KG1 (cell line): ENCODE results near the gene POLA1.
"Not testable (repeated sequence)": the region's sequence is repeated elsewhere in the genome, so short reads cannot be mapped to it uniquely, and the experiment has no call there.

Experiments used
- DNase-seq: peaks from one replicate; lab custom pipeline; 2025; lab: John Stamatoyannopoulos, UW

Gene POLA1

DNA sequence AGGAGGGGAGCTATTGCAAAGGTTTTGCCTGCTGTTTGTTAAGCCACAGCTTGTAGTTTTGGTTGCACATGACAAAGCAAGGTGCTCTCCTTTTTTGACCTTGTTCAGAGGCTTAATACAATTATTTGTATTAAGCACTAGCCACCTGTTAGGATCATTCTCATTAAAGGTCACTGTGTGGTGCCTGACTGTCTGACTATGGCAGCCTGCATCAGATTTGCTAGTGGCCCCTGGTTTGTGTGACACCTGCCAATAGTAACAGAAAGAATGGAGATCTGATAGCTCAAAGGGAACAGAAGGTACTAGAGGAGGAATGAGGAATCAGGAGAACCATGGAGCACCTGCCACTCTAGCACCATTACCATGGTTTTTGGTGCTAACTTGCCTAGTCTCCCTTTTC is 102.5 kb downstream of the POLA1 start:
- no peak for DNase-seq

DNA sequence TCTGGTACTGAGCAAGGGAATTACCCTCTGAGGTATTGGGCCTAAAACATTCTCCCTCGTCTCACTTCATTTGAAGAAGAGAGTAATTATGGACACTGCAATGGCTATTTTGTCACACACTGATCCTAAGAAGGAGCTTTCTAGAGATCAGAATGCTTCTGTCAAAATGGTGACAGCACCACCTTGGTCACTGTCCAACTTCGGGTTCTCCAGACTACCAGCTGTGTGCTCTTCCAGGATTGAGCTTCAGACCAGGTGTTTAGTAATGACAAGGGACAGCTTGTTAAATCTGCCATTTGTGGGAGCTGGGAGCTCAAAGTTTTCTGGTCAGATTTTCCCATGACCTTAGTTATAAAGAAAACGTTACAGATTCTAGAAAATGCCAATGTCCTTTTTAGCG is 105.4 kb downstream of the POLA1 start:
- no peak for DNase-seq

DNA sequence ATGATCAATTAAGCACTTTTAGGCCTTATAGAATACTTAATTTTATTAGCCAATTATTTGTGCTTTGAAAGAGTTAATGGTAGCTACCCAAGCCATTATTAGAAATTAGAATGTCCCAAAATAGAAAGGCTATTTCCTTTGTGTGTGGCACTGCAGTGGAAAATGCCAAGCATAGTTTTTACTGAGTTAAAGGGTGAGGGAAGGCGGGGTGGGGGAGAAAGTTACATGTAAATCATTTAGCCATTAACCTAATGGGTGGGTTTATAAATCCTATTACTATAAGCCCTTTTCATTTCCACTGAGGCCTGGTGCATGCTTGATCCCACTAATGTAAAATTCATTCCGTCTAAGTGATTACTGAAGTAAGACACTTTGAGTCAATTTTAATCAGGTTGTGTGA is 105.8 kb downstream of the POLA1 start:
- no peak for DNase-seq

DNA sequence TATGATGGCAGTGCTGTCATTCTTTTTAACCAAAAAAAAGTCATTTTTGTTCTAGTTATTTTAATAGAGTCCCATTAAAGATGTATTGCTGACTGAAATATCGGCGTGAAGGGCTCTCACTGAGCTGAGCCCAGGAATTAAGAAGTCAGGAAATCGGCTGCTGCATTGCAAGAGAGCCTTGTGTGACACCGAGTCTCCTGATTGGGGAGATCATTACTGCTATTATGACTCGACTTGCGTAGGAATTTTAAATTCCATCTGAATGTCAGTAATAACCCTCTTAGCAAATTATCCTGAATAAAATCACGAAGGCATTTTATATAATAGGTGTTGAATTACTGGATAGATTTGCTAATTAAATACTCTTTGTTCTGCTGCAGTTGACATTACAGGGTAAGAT is 111.5 kb downstream of the POLA1 start:
- DNase-seq, result no peak

DNA sequence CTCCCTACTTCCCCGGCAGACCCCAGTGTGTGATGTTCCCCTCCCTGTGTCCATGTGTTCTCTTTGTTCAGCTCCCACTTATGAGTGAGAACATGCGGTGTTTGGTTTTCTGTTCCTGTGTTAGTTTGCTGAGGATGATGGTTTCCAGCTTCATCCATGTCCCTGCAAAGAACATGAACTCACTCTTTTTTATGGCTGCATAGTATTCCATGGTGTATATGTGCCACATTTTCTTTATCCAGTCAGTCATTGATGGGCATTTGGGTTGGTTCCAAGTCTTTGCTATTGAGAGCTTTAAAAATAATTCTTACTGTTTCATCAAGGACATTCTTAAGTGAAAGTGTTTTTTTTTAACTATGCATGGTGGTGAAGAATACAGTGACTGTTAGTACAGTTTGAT is 126.1 kb downstream of the POLA1 start:
- DNase-seq, result not testable (repeated sequence)

DNA sequence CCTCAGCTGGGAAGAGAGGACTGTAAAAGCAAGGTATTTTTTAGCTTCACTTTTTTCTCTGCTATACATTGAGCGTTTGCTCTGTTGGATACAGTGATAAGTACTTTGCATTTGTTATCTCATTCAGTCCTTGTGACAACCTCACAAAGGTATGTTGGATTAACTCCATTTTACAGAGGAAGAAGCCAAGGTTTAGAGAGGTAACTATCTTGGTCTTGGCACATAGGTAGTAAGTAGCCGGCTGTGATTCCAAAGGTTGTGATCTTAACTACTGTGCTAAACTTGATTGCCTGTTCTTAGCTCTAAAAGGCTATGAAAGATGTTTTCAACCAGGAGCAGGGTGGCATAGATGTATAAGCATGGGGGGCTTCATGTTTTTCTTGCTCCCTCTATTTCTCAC is 134.4 kb downstream of the POLA1 start:
- no peak for DNase-seq

DNA sequence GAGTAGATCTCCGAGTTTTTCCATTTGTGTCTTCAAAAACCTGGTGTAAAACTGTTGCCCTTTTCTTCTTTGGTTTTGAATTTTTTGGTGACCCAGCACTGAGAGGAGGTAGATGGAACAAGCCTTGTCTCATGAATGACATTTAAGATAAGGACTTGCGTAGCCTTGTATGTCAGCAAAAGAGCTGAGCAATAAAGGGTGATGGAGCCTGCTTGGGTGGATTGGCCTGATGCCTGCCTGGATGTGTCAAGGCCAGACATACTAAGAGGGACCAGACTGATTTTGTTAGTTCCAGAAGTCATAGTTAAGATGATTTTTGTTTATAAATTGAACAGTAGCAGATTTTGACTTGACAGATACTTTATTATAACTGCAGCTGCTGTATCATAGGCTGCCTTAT is 134.9 kb downstream of the POLA1 start:
- no peak for DNase-seq

DNA sequence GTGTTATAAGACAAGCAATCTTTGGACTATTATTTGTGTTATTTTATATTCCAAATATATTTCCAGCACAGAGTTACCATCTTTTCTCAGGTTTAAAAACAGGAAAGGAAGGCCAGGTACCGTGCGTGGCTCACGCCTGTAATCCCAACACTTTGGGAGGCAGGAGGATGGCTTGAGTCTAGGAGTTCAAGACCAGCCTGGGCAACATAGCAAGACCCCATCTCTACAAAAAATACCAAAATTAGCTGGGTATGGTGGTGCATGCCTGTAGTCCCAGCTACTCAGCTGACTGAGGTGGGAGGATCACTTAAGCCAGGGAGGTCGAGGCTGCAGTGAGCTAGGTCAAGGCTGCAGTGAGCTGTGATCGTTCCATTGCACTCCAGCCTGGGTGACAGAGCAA is 140.0 kb downstream of the POLA1 start:
- DNase-seq, result no peak

DNA sequence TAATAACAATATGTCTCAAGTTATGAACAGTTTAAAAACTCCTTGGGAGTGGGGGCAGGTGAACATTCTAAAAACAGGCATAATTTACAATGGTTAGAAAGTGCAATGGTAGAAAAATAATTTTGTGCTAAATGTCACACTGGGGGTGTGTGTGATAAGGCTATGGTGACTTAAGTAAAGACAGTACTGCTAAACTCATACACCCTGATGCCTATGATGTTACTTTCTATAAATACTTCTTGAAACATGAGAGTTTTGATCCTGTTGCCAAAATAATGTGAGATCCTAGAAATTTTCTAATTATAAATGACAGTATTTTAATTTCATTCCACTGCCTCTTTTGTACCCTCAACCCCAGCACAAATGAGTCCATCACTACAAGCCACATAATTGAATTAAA is 144.2 kb downstream of the POLA1 start:
- DNase-seq, result no peak

DNA sequence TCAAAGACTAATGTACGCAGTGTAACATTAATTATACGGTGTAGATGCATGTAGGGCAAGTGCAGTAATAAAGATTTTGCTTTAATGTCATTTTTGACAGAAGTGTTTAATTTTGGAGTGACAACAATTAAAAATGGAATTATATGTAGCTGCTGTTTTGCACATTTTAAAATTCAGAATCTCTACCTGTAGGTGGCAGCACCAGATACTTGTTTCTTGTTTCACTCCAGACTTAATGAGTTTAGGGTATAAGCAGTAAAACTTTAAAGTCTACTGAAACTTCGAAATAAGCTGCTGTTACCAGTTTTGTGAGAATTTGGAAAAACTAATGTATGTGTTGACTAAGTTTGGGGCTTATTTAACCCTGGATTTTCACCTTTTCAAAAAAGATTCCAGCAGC is 144.9 kb downstream of the POLA1 start:
- peak; percentile 3 for DNase-seq

DNA sequence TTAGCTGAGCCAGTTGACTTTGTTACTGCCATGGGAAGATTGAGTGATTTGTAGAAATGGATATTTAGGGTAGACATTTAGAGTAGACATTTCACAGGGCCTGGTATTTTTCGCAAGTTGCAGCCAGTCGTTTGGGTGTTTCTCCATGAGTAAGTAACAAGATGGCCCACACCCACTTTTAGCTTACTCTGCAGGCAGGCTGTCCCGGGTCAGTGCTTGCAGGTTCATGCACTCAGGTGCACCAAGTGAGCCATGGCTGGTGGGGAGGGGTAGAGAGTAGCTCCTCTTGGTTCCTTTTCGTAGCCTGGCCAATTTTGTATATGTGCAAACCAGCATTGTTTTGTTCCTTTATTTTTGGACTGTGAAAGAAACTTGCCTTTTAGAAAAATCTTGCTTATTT is 145.6 kb downstream of the POLA1 start:
- no peak for DNase-seq

DNA sequence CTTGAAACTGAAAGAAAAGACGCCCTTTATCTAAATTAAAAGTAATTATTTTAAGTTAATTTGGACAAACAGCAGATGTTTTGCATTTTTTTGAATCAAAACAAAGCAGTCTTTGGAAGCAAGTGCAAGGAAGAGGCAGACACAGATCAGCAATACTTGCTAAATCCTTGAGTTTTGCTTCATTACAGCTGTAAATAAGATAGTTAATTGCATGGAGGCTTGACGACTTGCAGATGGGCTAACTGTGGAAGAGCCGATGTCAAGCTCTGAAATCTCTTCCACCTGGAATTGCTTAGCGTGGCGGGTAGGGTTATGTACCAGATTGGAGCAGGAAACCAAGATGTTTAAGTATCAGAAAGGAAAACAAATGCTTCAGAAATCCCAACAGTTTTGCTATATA is 148.8 kb downstream of the POLA1 start:
- no peak for DNase-seq

DNA sequence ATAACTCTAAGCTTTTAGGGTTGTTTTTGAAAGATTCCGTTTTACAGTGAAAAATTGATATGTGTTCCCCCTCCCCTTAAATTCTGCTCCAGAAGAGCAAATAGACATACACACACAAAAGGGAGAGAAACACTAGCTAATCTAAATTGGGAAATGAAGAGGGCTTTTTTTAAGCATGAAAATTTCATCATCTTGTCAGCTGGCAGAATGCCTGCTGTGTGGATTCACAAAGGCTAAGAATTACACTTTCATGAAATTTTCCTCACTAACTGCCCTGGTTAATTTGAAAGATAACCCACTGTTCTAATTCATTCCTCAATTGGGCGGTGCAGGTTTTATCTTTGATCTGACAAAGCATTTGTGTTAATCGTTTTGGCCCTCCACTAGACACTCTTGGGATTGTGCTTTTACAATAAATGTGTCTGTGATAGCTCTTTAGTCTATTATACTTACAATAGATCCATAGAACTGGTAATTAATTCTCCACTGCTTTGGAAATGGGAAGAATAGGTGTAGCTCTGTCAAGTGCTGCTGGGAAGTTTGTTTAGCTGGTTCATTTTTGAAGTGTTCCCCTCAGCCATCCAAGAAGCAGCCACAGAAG is 152.9 kb downstream of the POLA1 start:
- no peak for DNase-seq

DNA sequence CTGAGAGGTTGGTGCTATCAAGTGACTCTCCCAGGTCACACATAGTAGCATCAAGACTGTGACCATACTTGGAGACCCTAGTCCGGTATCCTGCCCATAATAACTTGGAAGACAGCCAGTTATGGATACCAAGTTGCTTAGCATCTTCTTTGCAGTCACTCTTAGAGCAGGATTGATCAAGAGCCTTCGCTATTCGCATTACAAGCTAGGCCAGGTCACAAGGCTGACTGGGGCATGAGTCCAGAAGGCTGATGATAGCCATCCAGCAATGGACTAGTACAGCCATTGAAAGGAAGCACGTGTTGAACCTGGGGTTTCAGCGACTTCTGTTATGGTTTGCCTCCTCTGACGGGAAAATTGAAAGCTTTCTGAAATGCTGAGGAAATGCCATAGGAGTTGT is 157.6 kb downstream of the POLA1 start:
- DNase-seq, result no peak

DNA sequence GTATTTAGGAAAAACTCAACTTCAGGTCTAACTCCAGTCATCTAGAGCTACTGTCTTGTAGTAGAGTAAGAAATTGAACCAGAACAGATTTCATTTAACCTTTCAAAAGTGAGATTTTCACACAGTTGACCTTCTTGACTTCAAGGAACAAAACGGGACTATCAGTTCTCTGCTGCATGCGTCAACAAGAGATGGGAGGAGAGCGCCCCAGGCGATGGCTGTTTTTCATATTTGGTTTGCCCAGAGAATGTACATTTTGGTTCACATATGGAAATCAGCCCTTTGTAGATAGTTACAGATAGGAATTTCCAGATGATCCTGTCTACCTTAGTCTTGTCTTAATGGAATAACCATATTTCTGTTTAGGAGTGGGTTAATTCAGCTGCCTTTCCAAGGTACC is 158.1 kb downstream of the POLA1 start:
- DNase-seq, result no peak

DNA sequence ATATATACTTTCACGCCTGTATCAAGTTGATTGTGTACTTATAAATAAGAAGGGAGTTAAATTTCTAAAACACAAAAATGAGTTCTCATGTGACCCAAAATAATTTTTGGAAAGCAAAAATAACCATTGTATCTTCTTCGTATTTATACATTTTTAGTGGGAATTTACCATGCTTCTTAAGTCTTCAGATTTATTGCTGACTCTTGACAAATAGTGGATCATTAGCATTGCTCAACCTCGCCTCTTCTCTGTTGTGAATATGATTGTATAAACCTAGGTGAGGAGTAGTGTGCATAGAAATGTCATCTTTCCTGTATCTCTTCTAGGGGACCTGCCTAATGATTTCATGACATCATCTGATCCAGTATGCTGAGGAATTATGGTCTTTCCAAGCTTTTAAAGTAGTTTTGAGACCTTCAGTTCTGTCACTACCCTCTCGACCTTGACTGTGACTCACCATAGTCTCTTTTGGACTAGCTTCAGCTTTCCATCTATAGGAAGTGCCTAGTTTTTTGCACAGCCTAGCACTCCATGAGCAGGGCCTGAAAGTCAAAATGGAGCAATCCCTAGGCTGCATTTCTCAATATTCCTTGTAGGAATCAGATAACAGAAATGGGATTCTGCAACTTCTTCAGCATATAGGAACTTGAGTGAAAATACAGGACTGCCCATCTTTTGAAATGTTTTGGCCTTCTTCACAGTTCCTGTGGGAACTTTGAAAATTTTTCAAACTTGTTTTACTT is 164.5 kb downstream of the POLA1 start:
- no peak for DNase-seq

DNA sequence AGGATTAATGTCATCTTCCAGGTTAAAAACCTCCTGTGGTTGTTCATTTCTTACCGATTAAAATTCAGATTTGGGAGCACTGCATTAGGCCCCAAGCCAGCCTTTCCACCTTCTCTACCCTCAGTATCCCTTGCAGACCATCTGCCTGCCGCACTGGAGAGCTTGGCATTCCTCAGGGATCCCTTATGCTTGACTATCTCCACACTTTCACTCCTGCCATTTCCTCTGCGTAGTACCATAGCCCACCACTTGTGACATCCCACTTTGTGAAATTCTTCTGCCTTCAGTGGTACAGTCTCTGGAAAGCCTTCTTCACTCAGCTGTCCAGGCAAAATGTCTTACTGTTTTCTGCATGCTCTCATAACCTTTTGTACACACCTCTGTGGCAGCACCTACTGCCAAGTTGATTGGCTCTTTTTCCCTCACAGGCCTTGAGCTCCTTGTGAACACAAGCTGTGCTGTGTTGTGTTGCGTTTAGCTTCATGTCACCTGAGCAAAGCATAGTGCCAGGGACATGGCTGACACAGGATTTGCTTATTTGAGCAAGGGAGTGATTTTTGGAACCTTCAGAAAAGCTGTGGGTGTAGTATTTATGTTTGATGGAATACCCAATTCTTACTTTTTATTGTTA is 165.6 kb downstream of the POLA1 start:
- DNase-seq, result no peak

DNA sequence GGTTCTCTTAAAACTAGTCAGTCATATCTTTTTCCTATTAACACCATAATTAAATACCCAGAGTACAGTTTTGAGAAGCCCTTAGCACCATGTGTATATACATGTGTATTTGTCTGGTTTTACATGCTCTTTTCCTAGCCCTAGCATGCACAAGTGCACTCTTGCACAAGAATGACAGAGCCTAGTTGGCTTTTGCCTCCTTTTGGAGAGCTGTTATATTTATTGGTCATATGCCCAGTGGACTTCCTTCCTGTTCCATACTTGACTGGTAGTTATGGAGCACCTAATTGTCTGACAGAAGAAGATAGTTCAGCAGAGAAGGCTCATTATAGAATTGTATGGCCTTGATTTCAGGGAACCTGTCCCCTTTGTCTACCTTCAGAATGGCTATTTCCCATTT is 166.4 kb downstream of the POLA1 start:
- DNase-seq, result no peak

DNA sequence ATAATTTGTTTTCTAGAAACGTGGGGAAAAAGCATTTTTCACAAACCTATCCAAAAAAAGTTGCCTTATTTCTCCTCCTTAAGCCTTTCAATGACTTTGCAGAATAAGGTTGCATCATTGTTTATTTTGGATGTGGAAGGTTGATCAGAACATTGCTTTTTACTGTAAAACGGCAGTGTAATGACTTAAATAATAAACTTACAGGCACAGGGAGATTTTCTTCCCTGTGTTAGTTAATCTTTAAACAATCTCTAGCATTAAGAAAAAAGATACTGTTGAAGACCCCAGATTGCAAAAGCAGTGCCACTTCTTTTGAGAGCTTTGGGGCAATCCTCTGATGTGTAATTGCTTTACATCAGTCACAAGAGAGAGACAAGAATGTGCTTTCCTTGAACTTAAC is 168.6 kb downstream of the POLA1 start:
- no peak for DNase-seq

DNA sequence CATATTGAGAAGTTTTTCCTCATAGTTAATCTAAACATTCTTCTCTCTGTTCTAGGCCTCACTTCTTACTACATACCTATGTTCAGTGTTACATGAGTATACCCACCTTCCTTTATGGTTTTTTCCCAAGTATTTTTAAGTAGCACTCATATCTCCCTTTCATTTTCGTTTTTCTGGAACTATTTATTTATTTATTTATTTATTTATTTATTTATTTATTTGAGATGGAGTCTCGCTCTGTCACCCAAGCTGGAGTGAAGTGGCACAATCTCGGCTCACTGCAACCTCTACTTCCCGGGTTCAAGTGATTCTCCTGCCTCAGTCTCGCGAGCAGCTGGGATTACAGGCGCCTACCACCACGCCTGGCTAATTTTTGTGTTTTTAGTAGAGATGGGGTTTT is 170.1 kb downstream of the POLA1 start:
- DNase-seq, result not testable (repeated sequence)

DNA sequence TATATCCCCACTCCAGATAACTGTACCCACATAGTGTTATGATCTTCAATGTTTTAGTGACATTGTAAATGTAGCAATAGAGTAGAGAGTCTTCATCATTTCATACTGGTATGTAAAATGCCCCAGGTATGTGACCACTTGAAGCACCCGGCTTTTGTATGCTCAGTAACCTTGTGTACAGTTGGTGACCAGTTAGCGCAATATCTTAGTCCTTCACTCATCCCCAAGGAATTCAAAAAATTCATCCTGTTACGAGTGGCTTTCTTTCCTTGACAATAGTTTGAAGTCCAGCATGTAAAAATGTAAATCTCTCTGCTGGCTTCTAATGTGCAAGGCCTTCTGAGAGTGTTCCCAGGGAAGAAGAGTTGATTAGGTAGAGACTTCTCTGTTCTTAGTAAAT is 176.4 kb downstream of the POLA1 start:
- DNase-seq, result no peak

DNA sequence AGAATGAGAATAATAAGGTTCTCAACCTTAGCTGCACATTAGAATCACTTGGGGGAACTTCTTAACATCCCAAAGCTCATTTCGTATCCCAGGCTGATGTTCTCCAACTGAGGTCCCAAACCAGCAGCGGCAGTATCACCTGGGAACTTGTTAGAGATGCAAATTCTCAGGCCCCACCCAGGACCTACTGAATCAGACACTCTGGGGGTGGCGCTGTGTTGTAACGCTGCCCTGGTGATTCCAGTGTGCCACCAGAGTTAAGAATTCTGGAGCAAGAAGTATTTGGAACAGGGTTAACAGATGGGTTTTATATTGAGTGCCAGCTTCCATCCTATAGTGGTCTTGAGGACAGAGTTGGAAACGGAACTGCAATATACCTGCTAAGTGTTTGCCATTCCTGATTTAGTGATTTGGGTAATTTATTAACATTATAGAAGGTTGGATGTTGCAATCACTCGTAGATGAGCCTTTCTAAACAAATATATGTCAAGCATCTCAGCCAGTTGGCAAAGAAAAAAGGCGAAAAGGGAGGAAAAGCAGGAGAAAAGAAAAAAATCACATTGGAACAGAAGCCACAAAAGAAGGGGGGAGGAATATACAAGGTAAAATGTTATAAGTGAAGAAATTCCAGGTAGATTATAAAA is 181.0 kb downstream of the POLA1 start:
- no peak for DNase-seq
